ENCODE measurements around the gene UNC13B. TPM values are rescaled to one million over a fixed set of nuclear protein-coding genes. Genes with fewer than 3 reads are reported as not detected.

Gene UNC13B
- total and polyA plus RNA-seq, 4 donors, result 8.0 to 33.7 (median 30.3) TPM

DNA sequence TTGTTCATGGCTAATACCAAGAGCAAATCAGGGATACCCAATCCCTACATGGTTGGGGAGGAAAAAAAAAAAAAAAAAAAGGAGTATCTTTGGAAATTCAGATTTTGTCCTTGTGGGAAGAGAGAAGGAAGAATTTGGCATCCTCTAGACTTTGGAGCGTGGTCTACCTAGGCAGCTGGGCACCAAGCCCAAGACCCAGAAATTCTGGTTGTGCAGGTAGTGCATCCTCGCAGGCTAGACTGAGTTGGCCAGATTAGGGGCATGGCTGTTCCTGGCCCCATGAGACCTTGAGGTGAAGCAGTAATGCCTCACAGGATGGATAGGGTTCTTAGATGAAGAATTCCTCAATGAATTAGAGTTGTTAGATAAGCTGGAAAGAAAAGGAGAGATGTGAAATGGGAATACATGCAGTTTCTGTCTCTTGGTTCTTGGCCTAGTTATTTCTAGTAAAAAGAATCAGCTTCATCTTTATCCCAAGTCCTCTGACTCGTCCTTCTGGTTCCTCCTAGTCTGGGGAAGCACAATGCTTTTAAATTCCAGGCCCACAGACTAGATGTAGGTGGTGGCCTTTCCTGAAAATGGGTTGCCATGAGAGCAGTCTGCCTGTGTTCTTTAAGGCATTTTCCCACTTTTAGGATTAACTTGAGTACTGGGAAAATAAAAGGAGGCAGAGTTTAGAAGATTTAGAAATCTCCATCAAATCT lies 187.6 kb downstream of the UNC13B start:
- intact Hi-C loops (cut with DNase I), result no loop called here
- DNase-seq, result no peak
- WGBS, 2 donors, result 90 to 91% methylated on average over 3 of the region's 3 CpGs
- no peak for ATAC-seq (ENCODE audit: low FRiP score)
- Histone ChIP-seq H3K4me1 (ENCODE audit: control insufficient read depth in 1 of 2, insufficient read depth in 2 of 2, low read length in 2 of 2) (peaks cover 0 to 5% of the 10 kb centered on the region in 2 donors), H3K36me3 (ENCODE audit: control insufficient read depth in 1 of 2, insufficient read depth in 2 of 2, low read length in 1 of 2) (no peaks in the 10 kb centered on the region), H3K4me3 (ENCODE audit: low read length in 2 of 2) (no peak overlapping the region), H3K27ac (ENCODE audit: low read depth in 1 of 2, low read length in 2 of 2) (no peak overlapping the region), H3K9me3 (ENCODE audit: control insufficient read depth, low read length) (no peaks in the 10 kb centered on the region), H3K27me3 (ENCODE audit: control insufficient read depth in 1 of 2, insufficient read depth in 2 of 2, low read length in 1 of 2) (no peaks in the 10 kb centered on the region)

DNA sequence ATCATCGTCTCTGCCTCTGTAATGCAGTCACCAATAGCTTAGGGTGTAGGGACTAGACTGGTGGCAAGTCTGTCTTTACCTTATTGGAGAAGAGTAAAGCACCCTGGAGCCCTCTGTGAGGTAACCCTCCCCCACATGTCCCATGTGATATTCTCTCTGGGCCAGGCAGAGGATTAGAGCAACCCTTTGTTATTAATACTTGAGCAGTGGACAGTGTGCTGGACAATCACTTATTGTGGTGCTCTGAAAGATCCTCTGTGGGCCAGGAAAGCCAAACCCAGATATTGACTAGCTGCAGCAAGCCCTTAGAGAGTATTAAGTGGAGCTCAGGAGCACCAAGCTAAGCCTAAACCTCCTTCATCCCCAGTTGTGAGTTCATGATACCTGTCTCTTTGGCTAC lies 188.4 kb downstream of the UNC13B start:
- H3K36me3 ChIP-seq (ENCODE audit: control insufficient read depth in 1 of 2, insufficient read depth in 2 of 2, low read length in 1 of 2), result no peaks in the 10 kb centered on the region
- intact Hi-C loops (cut with DNase I), result no loop called here
- H3K4me1 ChIP-seq (ENCODE audit: control insufficient read depth in 1 of 2, insufficient read depth in 2 of 2, low read length in 2 of 2), result peaks cover 0 to 4% of the 10 kb centered on the region in 2 donors
- H3K27ac ChIP-seq (ENCODE audit: low read depth in 1 of 2, low read length in 2 of 2), result no peak overlapping the region
- peak; percentile 36 for ATAC-seq (ENCODE audit: low FRiP score)
- no peaks in the 10 kb centered on the region for H3K27me3 ChIP-seq (ENCODE audit: control insufficient read depth in 1 of 2, insufficient read depth in 2 of 2, low read length in 1 of 2)
- no peak for DNase-seq
- no peaks in the 10 kb centered on the region for H3K9me3 ChIP-seq (ENCODE audit: control insufficient read depth, low read length)
- 96 to 100% methylated on average over 1 of the region's 1 CpG for WGBS, 2 donors
- H3K4me3 ChIP-seq (ENCODE audit: low read length in 2 of 2), result no peak overlapping the region

GRCh38 chr9:35350827-35351549 lies 189.2 kb downstream of the UNC13B start:
- H3K27me3 ChIP-seq (ENCODE audit: control insufficient read depth in 1 of 2, insufficient read depth in 2 of 2, low read length in 1 of 2), result no peaks in the 10 kb centered on the region
- DNase-seq, result no peak
- intact Hi-C loops (cut with DNase I), result no loop called here
- no peak for ATAC-seq (ENCODE audit: low FRiP score)
- H3K27ac ChIP-seq (ENCODE audit: low read depth in 1 of 2, low read length in 2 of 2), result peak overlapping the region in 1 of 2 donors; percentile 66
- no peak overlapping the region for H3K4me3 ChIP-seq (ENCODE audit: low read length in 2 of 2)
- 51 to 57% methylated on average over 3 of the region's 3 CpGs for WGBS, 2 donors
- peaks cover 0 to 4% of the 10 kb centered on the region in 2 donors for H3K4me1 ChIP-seq (ENCODE audit: control insufficient read depth in 1 of 2, insufficient read depth in 2 of 2, low read length in 2 of 2)
- no peaks in the 10 kb centered on the region for H3K9me3 ChIP-seq (ENCODE audit: control insufficient read depth, low read length)
- H3K36me3 ChIP-seq (ENCODE audit: control insufficient read depth in 1 of 2, insufficient read depth in 2 of 2, low read length in 1 of 2), result no peaks in the 10 kb centered on the region

DNA sequence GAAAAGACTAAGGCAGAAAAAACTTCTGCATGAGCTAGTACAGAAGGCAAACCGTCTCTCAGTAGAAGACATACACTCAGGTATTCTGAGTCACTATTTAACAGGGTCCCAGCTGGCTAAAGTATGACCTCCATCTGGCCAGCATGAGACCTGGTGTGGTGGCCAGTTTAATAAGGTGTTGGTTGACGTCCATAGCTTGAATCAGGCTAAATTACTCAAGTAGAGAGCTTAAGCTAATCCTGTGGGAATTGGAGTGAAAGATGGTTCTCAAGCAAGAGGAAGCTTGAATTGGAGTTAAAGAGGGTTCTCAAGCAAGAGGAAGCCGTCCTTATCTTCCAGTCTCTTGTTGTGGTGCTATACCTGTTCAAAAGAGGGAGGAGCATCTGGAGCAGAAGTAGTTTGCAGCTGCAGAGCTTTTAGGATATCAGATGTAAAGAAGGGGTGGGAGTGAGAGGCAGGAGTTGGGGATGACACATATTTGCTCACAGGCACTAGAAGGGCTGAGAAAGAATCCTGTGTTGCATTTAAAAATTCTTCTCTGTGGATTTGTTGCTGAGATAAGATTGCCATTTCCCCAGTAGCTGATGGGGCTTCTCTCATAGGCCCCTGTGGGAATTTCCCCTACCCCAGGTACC lies 192.0 kb downstream of the UNC13B start:
- no peak for ATAC-seq (ENCODE audit: low FRiP score)
- WGBS, 2 donors, result 86 to 90% methylated on average over 3 of the region's 3 CpGs
- Histone ChIP-seq H3K4me3 (ENCODE audit: low read length in 2 of 2) (no peak overlapping the region), H3K9me3 (ENCODE audit: control insufficient read depth, low read length) (no peaks in the 10 kb centered on the region), H3K4me1 (ENCODE audit: control insufficient read depth in 1 of 2, insufficient read depth in 2 of 2, low read length in 2 of 2) (peaks cover 0 to 4% of the 10 kb centered on the region in 2 donors), H3K27me3 (ENCODE audit: control insufficient read depth in 1 of 2, insufficient read depth in 2 of 2, low read length in 1 of 2) (no peaks in the 10 kb centered on the region), H3K36me3 (ENCODE audit: control insufficient read depth in 1 of 2, insufficient read depth in 2 of 2, low read length in 1 of 2) (no peaks in the 10 kb centered on the region), H3K27ac (ENCODE audit: low read depth in 1 of 2, low read length in 2 of 2) (no peak overlapping the region)
- intact Hi-C loops (cut with DNase I), result no loop called here
- DNase-seq, result no peak

DNA sequence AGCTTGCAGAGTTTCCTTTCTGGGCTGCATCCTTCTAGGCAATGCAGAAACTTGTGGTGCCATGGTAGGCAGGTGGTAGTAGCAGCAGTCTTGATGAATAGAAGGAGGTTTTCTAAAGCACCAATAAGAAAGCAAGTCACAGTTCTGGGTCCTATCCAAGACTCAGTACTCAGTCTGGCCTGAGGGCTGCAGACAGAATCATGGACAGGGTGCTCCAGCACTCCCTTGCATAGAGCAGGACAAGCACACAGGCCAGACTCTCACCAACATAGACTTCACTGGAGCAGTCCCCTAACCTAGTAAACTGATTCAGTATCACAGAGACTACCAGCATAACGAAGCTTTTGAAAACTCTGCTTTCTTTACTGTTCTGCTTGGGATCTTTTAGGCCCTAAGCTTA lies 194.1 kb downstream of the UNC13B start:
- Histone ChIP-seq H3K4me1 (ENCODE audit: control insufficient read depth in 1 of 2, insufficient read depth in 2 of 2, low read length in 2 of 2) (peaks cover 0 to 4% of the 10 kb centered on the region in 2 donors), H3K27ac (ENCODE audit: low read depth in 1 of 2, low read length in 2 of 2) (no peak overlapping the region), H3K27me3 (ENCODE audit: control insufficient read depth in 1 of 2, insufficient read depth in 2 of 2, low read length in 1 of 2) (no peaks in the 10 kb centered on the region), H3K36me3 (ENCODE audit: control insufficient read depth in 1 of 2, insufficient read depth in 2 of 2, low read length in 1 of 2) (no peaks in the 10 kb centered on the region), H3K9me3 (ENCODE audit: control insufficient read depth, low read length) (no peaks in the 10 kb centered on the region), H3K4me3 (ENCODE audit: low read length in 2 of 2) (no peak overlapping the region)
- ATAC-seq (ENCODE audit: low FRiP score) (no peak), DNase-seq (no peak)
- intact Hi-C loops (cut with DNase I), result no loop called here
- 80 to 95% methylated on average over 1 of the region's 1 CpG for WGBS, 2 donors

DNA sequence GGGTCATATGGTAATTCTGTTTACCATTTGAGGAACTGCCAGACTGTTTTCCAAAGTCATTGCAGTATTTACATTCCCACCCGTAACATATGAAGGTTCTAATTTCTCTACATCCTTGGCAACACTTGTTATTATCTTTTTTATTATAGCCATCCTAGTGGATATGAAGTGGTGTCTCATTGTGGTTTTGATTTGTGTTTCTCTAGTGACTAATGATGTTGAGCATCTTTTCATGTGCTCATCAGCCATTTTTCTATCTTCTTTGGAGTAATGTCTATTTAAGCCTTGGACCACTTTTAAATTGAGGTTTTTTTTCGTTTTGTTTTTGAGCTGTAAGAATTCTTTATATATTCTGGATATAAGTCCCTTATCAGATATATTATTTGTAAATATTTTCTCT lies 195.3 kb downstream of the UNC13B start:
- Histone ChIP-seq H3K36me3 (ENCODE audit: control insufficient read depth in 1 of 2, insufficient read depth in 2 of 2, low read length in 1 of 2) (no peaks in the 10 kb centered on the region), H3K4me1 (ENCODE audit: control insufficient read depth in 1 of 2, insufficient read depth in 2 of 2, low read length in 2 of 2) (no peaks in the 10 kb centered on the region), H3K27ac (ENCODE audit: low read depth in 1 of 2, low read length in 2 of 2) (no peak overlapping the region), H3K27me3 (ENCODE audit: control insufficient read depth in 1 of 2, insufficient read depth in 2 of 2, low read length in 1 of 2) (no peaks in the 10 kb centered on the region), H3K4me3 (ENCODE audit: low read length in 2 of 2) (no peak overlapping the region), H3K9me3 (ENCODE audit: control insufficient read depth, low read length) (no peaks in the 10 kb centered on the region)
- WGBS, 2 donors, result 87 to 94% methylated on average over 2 of the region's 2 CpGs
- ATAC-seq (ENCODE audit: low FRiP score) (no peak), DNase-seq (no peak)
- intact Hi-C loops (cut with DNase I), result no loop called here

DNA sequence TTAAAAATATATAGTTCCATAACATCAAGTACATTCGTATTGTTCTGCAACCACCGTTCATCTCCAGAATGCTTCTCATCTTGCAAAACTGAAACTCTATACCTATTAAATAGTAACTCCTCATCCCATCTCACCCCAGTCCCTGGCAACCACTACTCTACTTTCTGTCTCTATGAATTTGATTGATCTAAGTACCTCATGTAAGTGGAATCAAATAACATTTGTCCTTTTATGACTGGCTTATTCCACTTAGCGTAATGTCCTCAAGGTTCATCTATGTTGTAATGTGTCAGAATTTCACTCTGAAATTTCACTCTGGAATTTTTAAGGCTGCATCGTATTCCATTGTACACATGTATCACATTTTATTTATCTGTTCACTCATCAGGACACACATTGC lies 196.0 kb downstream of the UNC13B start:
- Histone ChIP-seq H3K4me3 (ENCODE audit: low read length in 2 of 2) (no peak overlapping the region), H3K36me3 (ENCODE audit: control insufficient read depth in 1 of 2, insufficient read depth in 2 of 2, low read length in 1 of 2) (no peaks in the 10 kb centered on the region), H3K4me1 (ENCODE audit: control insufficient read depth in 1 of 2, insufficient read depth in 2 of 2, low read length in 2 of 2) (no peaks in the 10 kb centered on the region), H3K27ac (ENCODE audit: low read depth in 1 of 2, low read length in 2 of 2) (no peak overlapping the region), H3K9me3 (ENCODE audit: control insufficient read depth, low read length) (no peaks in the 10 kb centered on the region), H3K27me3 (ENCODE audit: control insufficient read depth in 1 of 2, insufficient read depth in 2 of 2, low read length in 1 of 2) (no peaks in the 10 kb centered on the region)
- DNase-seq, result no peak
- ATAC-seq (ENCODE audit: low FRiP score), result no peak
- intact Hi-C loops (cut with DNase I), result no loop called here
- WGBS, 2 donors, result 97 to 98% methylated on average over 4 of the region's 4 CpGs

- Histone ChIP-seq H3K36me3 (ENCODE audit: control insufficient read depth in 1 of 2, insufficient read depth in 2 of 2, low read length in 1 of 2) (peaks cover 0 to under 1% of the 10 kb centered on the region in 2 donors), H3K27me3 (ENCODE audit: control insufficient read depth in 1 of 2, insufficient read depth in 2 of 2, low read length in 1 of 2) (no peaks in the 10 kb centered on the region), H3K9me3 (ENCODE audit: control insufficient read depth, low read length) (no peaks in the 10 kb centered on the region), H3K27ac (ENCODE audit: low read depth in 1 of 2, low read length in 2 of 2) (no peak overlapping the region), H3K4me1 (ENCODE audit: control insufficient read depth in 1 of 2, insufficient read depth in 2 of 2, low read length in 2 of 2) (peaks cover 0 to 4% of the 10 kb centered on the region in 2 donors), H3K4me3 (ENCODE audit: low read length in 2 of 2) (no peak overlapping the region)
- no peak for ATAC-seq (ENCODE audit: low FRiP score)
- intact Hi-C loops (cut with DNase I), result no loop called here
- 58 to 63% methylated on average over 3 of the region's 3 CpGs for WGBS, 2 donors
- no peak for DNase-seq
Observed at GRCh38 chr9:35364817-35365585, 203.2 kb downstream of the UNC13B start.

Measured in aorta (tissue), 5 donors.